Adipocyte (in vitro differentiated cells): Measurements from ENCODE around the gene NR2F1-AS1.
"Not testable (repeated sequence)": the region's sequence is repeated elsewhere in the genome, so short reads cannot be mapped to it uniquely, and the experiment has no call there.

ENCODE experiments used
- DNase-seq: peaks from one replicate; pipeline ENCODE4 v3.0.0-alpha.2; 2015; ENCODE audit warnings: low read depth
- H3K27me3 ChIP-seq: replicated peaks from 2 replicates; pipeline ENCODE4 v1.7.0; 2013; ENCODE audit warnings: mild to moderate bottlenecking, low read length, moderate library complexity; ENCODE audit not compliant: control insufficient read depth, insufficient read depth
- H3K36me3 ChIP-seq: 2 replicates; pipeline ENCODE4 v1.7.0; 2013; ENCODE audit warnings: low read length, mild to moderate bottlenecking, moderate library complexity; ENCODE audit not compliant: control insufficient read depth, insufficient read depth, severe bottlenecking
- H3K4me1 ChIP-seq: 2 replicates; pipeline ENCODE4 v1.7.0; 2013; ENCODE audit warnings: mild to moderate bottlenecking, low read length, moderate library complexity; ENCODE audit not compliant: control insufficient read depth, insufficient read depth
- H3K4me3 ChIP-seq: 2 replicates; pipeline ENCODE4 v1.7.0; 2013; ENCODE audit warnings: mild to moderate bottlenecking, low read length, moderate library complexity
- H3K9ac ChIP-seq: 2 replicates; pipeline ENCODE4 v1.7.0; 2013; ENCODE audit warnings: mild to moderate bottlenecking, low read length, moderate library complexity
- H3K9me3 ChIP-seq: 2 replicates; pipeline ENCODE4 v1.7.0; 2013; ENCODE audit warnings: mild to moderate bottlenecking, low read length, moderate library complexity; ENCODE audit not compliant: control insufficient read depth

NR2F1-AS1 gene

GRCh38 chr5:93572101-93572607, 8.9 kb downstream of the NR2F1-AS1 start:
- Histone ChIP-seq H3K27me3 (no peaks in the 10 kb centered on the region), H3K9ac (no peak overlapping the region), H3K4me3 (peak overlapping the region; percentile 60), H3K9me3 (no peaks in the 10 kb centered on the region), H3K36me3 (no peaks in the 10 kb centered on the region), H3K4me1 (no peaks in the 10 kb centered on the region)
- no peak for DNase-seq

GRCh38 chr5:93571114-93571949, 9.7 kb downstream of the NR2F1-AS1 start:
- Histone ChIP-seq H3K27me3 (no peaks in the 10 kb centered on the region), H3K4me1 (no peaks in the 10 kb centered on the region), H3K9ac (no peak overlapping the region), H3K4me3 (peak overlapping the region; percentile 60), H3K36me3 (no peaks in the 10 kb centered on the region), H3K9me3 (no peaks in the 10 kb centered on the region)
- DNase-seq: no peak

GRCh38 chr5:93570294-93571113, 10.5 kb downstream of the NR2F1-AS1 start:
- no peaks in the 10 kb centered on the region for H3K4me1 ChIP-seq

GRCh38 chr5:93569300-93570160, 11.5 kb downstream of the NR2F1-AS1 start:
- Histone ChIP-seq H3K27me3 (no peaks in the 10 kb centered on the region), H3K36me3 (no peaks in the 10 kb centered on the region), H3K9me3 (no peaks in the 10 kb centered on the region), H3K9ac (no peak overlapping the region), H3K4me1 (peaks cover 5% of the 10 kb centered on the region), H3K4me3 (no peak overlapping the region)
- DNase-seq: no peak

More at GRCh38 chr5:93570294-93571113, 10.5 kb downstream of the NR2F1-AS1 start:
- H3K4me3 ChIP-seq: no peak overlapping the region
- DNase-seq: no peak
- no peaks in the 10 kb centered on the region for H3K27me3 ChIP-seq
- H3K9me3 ChIP-seq: no peaks in the 10 kb centered on the region
- no peak overlapping the region for H3K9ac ChIP-seq
- no peaks in the 10 kb centered on the region for H3K36me3 ChIP-seq

DNA sequence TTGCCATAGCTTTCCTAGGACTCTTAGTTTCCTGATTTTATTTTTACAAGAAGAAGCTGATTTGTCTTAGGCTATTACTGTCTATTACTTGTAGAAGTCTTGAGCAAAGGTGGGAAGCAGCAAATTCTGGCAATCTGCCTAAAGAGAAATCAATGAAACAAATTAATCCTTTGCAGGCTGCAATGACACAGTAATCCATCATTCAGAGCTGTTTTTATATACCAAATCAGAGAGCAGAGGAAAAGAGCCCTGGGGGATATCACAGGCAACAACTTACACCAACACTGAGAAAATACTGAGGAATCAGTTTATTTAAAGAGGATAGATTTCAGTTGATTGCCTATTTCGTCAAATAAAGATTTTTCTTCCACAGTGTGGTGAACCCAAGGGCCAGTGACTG, 13.6 kb downstream of the NR2F1-AS1 start:
- no peak overlapping the region for H3K4me3 ChIP-seq
- no peaks in the 10 kb centered on the region for H3K27me3 ChIP-seq
- peaks cover 7% of the 10 kb centered on the region for H3K4me1 ChIP-seq

GRCh38 chr5:93566091-93566490, 14.9 kb downstream of the NR2F1-AS1 start:
- no peak overlapping the region for H3K4me3 ChIP-seq
- H3K9ac ChIP-seq: no peak overlapping the region
- H3K4me1 ChIP-seq: peaks cover 7% of the 10 kb centered on the region
- DNase-seq: no peak
- no peaks in the 10 kb centered on the region for H3K9me3 ChIP-seq
- H3K36me3 ChIP-seq: no peaks in the 10 kb centered on the region
- H3K27me3 ChIP-seq: no peaks in the 10 kb centered on the region

More for the DNA sequence above, 13.6 kb downstream of the NR2F1-AS1 start:
- Histone ChIP-seq H3K9ac (no peak overlapping the region), H3K9me3 (no peaks in the 10 kb centered on the region), H3K36me3 (no peaks in the 10 kb centered on the region)
- DNase-seq: no peak

- H3K4me1 ChIP-seq: no peaks in the 10 kb centered on the region
- peaks cover 19% of the 10 kb centered on the region for H3K36me3 ChIP-seq
- no peak overlapping the region for H3K4me3 ChIP-seq
- H3K9ac ChIP-seq: no peak overlapping the region
- H3K9me3 ChIP-seq: no peaks in the 10 kb centered on the region
- no peaks in the 10 kb centered on the region for H3K27me3 ChIP-seq
- no peak for DNase-seq
These were observed 23.9 kb downstream of the NR2F1-AS1 start for GRCh38 chr5:93557021-93557604.

- H3K9ac ChIP-seq, DNase-seq: not testable (repeated sequence)
- H3K36me3 ChIP-seq: peaks cover 17% of the 10 kb centered on the region
These were observed 31.4 kb downstream of the NR2F1-AS1 start for GRCh38 chr5:93549594-93549993.

DNA sequence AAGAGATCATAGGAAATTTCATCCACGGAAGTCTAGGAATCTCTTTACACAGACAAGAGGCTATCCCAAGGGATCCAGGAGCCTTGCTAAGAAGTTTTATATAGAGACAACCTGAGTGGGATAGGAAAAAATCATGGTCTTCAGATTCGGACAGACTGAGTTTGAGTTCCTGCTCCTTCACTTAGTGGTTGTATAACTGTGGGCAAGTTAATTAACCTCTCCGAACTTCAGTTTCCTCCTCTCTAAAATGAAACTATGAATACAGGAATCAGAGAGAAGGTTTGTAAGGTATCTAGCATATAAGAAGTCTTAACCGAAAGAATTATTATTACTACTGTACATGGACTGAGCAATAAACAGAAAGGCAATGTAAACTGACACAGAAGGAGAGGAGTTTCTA, 35.1 kb downstream of the NR2F1-AS1 start:
- H3K9ac ChIP-seq: no peak overlapping the region
- no peaks in the 10 kb centered on the region for H3K27me3 ChIP-seq
- no peaks in the 10 kb centered on the region for H3K4me1 ChIP-seq
- peaks cover 18% of the 10 kb centered on the region for H3K36me3 ChIP-seq
- H3K4me3 ChIP-seq: no peak overlapping the region
- DNase-seq: no peak
- no peaks in the 10 kb centered on the region for H3K9me3 ChIP-seq

More at GRCh38 chr5:93549594-93549993, 31.4 kb downstream of the NR2F1-AS1 start:
- not testable (repeated sequence) for H3K4me1 ChIP-seq, H3K4me3 ChIP-seq, H3K9me3 ChIP-seq, H3K27me3 ChIP-seq

DNA sequence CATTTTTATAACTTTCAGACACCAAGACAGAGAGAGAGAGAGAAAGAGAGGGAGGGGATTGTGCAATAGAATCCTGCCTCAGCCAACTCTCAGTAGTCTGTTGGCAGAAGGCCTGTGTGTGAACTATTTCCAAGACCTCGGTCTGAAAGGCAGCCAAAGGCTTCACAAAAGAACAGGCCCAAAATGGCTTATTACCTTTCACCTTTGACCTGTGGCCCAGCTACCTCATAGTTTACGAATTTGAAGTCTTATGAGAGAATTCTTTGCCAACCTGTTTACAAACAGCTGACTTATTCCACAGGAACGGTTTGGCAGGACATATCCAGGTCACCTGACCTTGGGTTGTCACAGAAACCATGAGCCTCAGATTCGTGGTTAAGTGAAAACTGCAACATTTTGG, 48.6 kb downstream of the NR2F1-AS1 start:
- Histone ChIP-seq H3K27me3 (no peaks in the 10 kb centered on the region), H3K36me3 (no peaks in the 10 kb centered on the region), H3K9me3 (peaks cover 11% of the 10 kb centered on the region), H3K4me1 (peaks cover 19% of the 10 kb centered on the region), H3K4me3 (no peak overlapping the region), H3K9ac (no peak overlapping the region)
- peak; percentile 93 for DNase-seq
